ENCODE results near the gene ABCB7.
"Not testable (repeated sequence)": the region's sequence is repeated elsewhere in the genome, so short reads cannot be mapped to it uniquely, and the experiment has no call there.

Gene ABCB7

DNA sequence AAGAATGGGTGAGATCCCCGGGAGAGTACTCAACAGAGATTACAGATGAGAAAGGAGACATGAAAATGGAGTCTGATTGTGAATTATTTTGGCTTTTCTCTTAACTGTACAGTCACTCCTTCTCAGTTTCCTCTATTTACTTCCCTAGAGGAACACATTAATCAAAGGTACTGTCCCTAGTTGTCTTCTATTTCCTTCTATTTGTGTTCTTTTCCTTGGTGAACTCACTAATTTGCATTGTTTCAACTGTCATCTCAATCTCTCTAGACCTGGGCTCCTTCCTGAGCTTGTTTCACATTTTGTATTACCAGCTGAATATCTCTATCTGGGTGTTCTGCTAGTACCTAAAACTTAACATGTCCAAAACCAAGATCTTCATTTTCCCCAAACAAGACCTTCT, 59.8 kb downstream of the ABCB7 start:
- no peak for DNase-seq (ENCODE audit: low read depth)

DNA sequence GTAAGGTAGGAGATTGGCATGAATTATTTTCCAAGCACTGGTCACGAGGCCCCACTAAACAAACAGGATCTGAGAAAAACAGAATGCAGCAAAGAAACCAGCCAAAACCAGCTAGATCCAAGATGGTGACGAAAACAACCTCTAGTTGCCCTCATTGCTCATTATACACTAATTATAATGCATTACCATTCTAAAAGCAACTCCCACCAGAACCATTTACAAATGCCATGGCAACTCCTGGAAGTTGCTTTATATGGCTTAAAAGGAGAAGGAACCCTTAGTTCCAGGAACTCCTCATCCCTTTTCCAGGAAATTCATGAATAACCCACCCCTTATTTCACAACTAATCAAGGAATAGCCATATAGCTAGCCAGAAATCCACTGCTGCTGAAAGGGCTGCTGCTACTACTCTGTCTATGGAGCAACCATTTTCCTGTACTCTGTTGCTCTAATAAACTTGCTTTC, 69.3 kb downstream of the ABCB7 start:
- DNase-seq (ENCODE audit: low read depth), result no peak

DNA sequence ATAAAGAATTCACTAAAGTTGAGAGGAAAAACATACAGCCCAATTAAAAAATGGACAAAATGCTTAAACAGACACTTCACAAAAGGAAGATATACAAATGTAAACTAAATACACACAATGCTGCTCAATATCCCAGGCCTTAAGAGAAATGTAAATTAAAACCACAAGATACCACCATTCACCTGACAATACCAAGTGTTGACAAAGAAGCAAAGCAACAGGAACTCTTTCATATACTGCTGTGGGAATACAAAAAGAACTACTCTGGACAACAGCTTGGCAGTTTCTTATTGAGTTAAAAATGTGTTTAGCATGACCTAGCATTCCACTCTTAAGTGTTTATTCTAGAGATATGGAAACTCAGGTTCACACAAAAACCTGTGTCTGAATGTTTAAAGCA, 71.3 kb downstream of the ABCB7 start:
- no peak for DNase-seq (ENCODE audit: low read depth)

DNA sequence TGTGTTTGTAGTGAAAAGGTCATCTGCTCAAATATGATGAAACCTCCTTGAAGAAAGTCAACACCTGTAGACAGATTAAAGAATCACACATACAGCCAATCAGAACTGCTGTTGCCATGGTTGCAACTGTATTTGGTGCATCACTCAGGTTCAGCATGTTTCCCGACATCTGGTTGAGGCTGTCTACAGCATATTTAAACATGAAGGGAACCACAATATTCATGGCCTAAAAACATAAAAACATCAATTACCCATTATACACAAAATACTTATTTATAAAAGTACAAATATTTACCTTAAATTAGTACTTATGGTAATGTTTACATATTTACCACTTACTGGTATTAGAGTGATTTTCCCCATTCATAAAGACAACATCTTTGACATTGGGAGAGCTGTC, 79.7 kb downstream of the ABCB7 start:
- DNase-seq (ENCODE audit: low read depth), result no peak

DNA sequence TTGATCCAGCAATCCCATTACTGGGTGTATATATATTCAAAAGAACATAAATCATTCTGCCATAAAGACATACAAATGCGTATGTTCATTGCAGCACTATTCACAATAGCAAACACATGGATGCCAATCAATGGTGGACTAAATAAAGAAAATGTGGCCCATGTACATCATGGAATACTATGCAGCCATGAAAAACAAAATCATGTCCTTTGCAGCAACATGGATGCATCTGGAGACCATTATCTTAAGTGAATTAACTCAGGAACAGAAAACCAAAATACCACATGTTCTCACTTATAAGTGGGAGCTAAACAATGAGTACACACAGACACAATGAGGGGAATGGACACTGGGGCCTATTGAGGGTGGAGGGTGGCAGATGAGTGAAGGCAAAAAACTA, 81.6 kb downstream of the ABCB7 start:
- DNase-seq (ENCODE audit: low read depth), result no peak

DNA sequence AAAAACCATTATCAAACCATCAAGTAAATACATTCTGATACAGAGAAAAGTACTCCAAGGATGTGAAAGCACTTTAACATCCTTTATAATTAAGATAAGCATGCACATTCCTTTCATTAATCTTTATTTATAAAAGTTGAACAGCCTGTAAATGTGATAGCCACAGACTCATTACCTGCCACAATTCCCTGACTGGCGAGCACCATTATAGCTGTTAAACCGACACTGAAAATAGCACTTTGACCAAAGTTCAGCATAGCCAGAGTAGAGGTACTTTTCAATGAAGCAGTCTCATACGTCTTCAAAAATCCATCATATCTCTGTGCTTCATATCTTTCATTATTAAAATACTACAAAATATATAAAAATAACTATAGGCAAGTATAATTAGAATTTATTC, 84.7 kb downstream of the ABCB7 start:
- DNase-seq (ENCODE audit: low read depth), result no peak

DNA sequence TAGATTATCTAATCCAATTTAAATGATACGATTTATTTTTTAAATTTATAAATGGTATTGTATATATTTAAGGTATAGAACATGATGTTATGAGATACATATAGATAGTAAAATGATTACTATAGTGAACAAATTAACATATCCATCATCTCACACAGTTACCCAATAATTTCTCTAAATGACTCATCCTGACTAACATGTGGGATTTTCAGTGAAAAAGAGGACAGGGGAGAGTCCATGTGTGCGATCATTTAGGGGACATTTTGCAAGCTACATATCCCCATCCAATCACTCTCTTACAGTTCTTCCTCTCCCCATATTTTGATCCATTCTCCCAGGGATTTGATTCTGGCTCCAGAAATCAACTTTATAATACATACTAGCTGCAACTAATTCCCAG, 88.2 kb downstream of the ABCB7 start:
- DNase-seq (ENCODE audit: low read depth), result no peak

DNA sequence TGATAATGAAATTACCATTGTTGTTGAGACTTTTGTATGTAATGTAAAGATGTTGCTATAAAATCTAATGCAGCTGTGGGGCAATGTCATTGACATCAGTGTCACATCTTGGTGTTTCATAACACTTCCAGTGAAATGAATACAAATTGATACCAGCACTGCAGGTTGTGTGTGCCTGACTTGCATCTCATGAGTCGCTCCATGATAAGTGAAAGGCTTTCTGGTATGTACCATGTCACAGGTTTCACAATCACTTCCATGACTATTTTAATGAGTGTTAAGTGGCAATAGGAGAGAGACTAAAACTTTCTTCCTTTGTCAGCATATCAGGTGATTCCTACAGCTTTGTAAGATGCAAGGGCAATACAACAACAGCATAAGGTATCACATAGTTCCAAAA, 94.4 kb downstream of the ABCB7 start:
- no peak for DNase-seq (ENCODE audit: low read depth)

DNA sequence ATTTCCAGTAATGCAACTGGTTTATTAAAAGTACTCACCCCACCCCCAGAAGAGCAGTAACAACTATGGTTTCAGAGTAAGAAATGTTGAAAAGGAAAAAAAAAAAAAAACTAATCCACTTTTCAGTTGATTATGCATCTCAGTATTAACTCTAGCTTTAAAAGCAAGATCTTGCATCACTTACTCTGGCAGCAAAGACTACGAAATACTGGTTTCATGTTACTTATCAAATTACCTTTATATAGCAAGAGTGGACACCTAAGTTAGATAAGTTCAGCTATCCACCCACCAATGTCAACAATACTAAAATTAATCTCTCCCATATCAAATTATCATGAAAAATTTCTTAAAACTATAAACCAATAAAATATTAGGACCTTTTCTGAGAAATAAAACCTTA, 105.0 kb downstream of the ABCB7 start:
- no peak for DNase-seq (ENCODE audit: low read depth)

DNA sequence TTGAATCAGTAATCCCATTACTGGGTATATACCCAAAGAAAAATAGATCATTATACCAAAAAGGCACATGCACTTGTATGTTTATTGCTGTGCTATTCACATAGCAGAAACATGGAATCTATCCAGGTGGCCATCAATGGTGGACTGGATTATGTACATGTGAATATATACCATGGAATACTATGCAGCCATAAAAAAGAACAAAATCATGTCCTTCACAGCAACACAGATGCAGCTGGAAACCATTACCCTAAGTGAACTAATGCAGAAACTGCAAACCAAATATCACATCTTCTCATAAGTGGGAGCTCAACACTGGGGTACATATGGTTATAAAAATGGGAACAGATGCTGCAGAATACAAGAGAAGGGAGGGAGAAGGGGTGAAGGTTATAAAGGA, 110.7 kb downstream of the ABCB7 start:
- DNase-seq (ENCODE audit: low read depth), result no peak

DNA sequence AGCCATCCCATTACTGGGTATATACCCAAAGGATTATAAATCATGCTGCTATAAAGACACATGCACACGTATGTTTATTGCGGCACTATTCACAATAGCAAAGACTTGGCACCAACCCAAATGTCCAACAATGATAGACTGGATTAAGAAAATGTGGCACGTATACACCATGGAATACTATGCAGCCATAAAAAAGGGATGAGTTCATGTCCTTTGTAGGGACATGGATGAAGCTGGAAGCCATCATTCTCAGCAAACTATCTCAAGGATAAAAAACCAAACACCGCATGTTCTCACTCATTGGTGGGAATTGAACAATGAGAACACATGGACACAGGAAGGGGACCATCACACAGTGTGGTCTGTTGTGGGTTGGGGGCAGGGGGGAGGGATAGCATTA, 111.9 kb downstream of the ABCB7 start:
- not testable (repeated sequence) for DNase-seq (ENCODE audit: low read depth)

DNA sequence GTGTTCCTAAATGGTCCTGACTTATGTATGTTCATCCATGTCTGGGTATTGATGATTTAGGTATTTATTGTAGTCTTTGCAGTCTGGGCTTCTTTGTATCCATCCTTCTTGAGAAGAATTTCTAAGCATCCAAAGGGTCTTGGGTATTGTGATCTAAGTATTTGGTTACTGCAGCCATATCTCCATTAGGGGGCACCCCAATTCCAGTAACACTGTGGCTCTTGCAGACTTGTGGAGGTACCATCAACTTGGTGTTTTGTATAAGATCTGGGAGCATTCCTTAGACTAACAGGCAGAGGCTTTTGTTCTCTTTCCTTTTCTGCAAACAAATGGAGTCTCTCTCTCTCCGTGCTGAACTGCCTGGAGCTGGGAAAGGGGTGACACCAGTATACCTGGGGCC, 117.2 kb downstream of the ABCB7 start:
- DNase-seq (ENCODE audit: low read depth), result no peak
